ENCODE data around the gene TH.

The TH gene

DNA sequence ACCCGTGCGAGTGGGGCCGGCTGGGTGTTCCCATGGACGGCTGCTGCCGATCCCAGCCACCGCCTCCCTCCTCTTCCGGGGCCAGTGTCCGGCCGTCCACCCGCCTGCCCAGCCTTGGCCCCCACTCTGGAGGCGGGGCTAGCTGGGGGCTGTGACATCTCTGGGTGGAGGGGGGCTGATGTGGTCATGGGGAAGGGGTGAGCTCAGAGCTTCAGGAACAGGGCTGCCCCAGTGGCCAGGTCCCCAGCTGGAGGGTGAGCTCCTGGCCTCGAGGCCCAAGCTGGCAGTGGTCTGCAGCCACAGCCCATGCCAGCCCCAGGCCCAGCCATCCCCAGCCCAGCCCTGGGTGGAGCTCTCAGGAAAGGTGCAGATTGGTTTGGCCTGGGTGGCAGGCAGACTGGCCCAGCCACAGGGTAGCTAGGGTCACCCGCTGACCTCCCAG, 13.3 kb downstream of the TH start:
- DNase-seq = no peak

DNA sequence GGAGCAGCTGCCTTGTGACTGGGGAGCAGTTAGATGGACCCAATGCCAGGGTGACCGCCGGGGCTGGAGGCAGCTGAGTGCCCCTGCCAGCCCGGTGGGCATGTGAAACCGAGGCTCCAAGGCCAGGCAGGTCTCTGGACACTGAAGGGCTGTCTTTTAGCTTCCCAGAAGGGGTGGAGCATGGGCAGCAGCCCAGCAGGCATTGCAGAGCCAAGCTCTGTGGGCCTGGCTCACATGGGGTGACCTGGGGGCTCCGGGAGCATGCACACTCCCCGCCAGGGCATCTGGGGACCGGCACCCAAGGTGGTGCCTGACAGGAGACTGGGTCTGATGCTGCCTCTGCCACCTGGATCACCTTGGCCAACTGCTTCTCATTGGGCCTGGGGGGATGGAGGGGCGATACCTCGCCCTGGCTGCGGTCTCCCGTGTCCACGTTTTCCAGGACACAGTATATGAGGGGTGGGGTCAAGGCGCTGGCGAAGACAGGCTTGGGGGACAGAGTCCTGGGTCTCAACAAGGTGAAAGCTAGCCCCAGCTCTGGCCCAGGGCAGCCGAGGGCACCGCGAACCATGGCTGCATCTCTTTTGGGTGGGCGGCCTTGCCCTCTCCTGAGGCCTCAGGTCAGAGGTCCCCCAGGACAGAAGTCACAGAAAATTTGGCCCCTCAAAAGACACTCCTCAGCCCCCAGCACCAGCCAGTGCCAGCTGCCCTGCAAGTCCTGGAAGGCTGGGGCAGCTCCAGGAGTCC, 14.1 kb downstream of the TH start:
- no peak for DNase-seq

DNA sequence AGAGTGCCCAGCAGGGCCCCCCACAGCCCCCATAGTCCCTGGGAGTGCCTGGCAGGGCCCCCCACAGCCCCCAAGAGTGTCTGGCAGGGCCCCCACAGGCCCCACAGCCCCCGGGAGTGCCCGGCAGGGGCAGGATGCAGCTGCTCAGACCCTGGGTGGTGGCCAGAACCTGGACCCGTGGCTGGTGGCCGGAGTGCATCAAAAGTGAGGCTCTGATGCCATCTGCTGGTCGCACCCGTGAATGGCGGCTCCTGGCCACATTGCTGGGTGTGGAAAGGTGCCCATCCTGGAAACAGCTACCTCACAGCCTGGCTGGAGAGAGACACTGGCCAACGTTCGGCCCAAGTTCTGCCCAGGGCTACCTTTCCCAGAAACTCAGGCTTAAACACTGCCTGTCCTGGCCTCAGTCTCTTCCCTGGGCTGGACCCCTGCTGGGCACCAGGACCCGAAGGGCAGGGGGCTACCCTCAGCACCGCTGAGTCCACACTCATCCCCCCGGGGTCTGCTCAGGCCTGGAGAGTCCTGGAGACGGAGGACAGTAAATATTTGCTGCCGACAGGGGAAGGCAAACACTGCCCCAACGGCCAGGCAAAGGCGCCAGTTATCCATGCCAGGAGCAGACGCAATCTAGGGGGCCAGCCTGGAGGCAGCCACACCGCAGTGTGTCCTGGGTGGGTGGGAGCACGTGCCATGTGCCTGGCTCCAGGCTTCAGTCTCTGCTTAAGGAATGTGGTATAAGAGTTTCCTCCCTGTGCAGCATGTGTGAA, 15.0 kb downstream of the TH start:
- peak; percentile 16 for DNase-seq

DNA sequence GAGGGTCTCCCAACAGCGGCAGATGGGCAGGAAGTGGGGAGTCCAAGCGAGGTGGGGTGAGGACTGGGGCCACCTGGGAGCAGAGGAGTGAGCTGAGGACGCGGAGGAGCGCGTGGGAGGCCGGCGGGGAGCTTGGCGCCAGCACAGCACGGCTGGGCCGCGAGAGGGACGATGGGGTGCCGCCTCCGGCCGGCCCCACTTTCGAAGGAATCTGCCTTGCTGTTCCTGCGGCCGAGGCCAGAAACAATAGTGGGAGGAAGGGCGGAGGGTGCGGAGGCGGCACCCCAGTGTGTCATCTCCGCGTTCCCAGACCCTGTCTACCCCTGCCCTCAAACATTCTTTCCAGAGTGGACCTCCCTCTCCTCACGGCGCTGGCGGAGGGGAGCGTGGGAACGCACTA, 16.1 kb downstream of the TH start:
- no peak for DNase-seq

DNA sequence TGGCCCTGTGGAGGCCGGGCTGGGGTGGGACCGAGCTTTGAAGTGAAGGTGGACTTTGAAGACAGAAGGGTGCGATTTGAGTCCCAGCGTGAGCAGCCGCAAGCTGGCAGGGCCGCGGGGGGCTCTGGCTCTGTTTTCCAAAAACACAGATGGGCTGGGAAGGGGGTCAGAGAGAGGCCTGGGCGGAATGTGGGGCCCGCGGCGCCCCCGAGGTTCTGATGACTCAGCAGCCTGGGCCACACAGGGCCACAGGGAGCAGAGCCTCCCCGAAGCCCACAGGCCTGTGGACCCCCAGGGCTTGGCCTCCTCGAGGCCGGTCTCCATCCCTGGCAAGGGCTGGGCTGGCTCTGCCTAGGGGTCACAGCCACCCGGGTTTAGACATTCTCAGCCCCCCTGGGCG, 16.7 kb downstream of the TH start:
- DNase-seq = no peak

DNA sequence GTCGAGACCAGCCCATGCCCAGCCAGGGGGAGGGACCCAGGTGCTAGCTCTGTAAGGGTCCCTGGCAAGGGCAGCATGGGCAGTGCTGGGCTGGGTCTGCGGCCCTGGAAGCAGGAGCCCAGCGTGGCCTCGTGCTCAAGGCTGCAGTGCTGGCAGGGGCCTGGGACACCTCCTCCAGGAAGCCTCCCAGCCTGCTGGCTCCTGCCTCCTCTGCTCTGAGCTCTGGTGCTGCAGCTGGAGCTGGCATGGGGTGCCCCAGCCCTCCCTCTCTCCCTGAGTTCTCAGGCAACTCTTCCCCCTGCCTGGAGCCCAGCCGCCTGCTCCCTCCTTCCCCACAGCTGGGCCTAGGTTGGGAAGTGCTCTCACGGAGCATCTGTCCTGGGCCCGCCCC, 17.4 kb downstream of the TH start:
- DNase-seq = no peak

DNA sequence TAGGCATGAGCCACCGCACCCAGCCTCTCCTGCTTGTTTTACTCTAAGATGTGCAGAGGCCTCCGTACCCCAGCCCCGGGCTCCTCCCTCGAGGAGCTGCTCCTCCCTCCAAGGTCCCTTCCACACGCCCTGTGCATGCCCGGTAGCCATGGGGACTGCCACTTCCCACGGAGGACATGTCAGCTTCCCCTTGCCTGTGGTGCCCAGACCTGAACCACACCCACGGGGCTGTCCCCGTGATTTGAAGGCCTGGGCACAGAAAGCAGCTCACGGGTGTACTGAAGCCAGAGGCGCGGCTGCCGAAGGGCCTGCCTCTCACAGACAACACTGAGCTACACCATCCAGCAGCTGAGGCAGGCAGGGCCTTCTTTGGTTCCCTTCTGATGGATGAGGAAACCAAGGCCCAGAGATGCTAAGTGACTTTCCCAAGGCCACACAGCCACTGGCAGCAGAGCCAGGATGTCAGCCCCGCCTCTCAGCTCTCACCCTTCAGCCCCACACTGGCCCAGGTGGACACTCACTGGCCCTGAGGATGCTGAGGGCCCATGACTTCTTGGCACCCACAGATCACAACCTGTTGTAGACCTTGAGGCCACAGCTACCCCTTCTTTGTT, 17.9 kb downstream of the TH start:
- DNase-seq = no peak

DNA sequence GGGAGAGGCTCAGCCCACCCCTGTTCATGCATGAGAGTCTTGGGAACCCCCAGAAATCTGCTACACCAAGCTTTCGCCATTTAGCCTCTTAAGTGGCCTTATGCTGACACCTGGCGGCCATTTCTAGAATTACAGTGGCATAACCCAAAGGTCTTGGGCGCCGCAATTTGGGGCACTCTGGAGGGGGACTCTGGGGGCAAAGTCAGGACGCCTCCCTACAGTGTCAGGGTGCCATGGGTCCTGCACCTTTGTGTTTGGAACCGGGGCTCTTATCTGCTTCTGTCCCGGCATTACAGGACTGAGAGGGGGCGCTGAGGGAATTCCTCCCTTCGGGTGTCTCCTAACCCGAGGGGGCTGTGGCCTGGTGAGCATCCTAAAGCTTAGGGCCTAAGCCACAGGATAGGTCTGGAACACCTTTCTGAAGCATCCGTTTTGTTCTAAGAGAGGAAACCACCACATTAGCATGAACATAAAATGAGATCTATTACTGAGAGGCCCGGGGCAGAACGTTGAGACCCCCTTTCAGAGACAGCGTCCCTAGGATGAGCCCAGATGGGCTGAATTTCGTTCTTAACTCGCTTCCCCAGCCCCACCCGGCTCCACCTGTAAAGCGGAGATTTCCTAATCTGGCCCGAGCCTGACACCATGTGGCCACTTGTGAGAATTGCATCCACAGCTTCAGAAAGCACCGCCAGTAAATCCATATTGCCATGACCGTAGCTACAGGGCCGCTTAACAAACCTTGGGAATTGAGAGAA, 19.9 kb downstream of the TH start:
- DNase-seq = peak; percentile 72

DNA sequence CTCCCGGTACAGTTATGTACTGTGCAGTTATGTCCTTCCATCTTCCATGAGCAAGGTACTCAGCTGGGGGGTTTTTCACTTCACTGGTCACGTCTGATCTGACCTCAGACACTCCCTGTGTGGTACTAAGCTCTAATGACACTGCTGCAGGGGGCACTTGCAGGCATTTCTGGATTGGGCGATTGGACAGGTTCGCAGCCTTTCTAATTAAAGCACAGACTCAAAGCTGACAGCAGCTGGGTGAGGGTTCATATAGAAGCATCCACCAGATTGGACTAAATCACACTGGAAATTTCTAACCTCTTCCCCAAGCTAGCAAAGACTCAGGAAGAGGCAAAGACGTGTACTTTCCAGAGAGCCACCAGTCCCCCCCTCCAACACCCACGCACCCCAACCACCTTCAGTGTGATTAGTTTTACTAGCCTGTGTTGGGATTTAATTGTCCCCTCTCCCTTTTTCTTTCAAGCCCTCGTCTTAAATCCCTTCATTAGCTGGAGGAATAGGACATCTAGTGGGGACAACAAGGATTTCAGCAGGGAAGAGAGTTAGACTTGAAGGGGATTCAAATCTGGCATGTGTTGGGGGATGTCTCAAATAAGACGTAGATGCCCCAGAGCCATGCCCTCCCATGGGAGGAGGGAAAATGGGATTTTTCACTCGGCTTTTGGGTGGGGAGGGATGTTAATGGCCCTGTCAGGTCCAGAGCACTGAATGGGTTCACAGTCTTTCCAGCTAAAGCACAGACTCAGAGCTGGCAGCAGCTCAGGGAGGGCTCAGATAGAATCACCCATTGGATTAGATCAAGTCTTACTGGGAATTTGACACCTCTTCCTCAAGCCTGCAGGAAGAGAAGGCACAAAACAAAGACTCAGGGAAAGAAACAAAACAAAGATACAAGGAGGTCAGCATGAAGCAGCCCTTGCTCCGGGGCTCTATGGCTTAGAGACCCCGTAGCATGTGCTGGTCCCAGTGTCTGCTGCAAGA, 21.5 kb downstream of the TH start:
- no peak for DNase-seq

DNA sequence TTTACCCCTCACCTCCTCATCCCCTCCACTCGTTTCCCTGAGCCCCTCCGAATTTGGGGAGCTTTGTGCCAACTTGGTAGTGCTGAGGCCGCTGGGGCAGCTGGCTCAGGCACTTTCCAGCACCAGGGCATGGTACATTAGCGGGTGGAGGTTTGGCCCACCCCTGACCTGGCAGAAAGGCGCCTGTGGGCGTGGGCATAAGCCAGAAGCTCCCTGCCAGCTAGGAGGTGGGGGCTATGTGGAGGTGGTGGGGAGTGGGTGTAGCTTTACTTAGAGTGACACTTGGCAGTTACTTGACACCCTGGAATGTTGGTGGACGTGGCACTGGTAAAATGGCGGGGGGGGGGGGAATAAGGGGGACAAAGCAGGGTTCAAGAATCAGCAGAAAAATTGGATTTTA, 22.2 kb downstream of the TH start:
- no peak for DNase-seq

DNA sequence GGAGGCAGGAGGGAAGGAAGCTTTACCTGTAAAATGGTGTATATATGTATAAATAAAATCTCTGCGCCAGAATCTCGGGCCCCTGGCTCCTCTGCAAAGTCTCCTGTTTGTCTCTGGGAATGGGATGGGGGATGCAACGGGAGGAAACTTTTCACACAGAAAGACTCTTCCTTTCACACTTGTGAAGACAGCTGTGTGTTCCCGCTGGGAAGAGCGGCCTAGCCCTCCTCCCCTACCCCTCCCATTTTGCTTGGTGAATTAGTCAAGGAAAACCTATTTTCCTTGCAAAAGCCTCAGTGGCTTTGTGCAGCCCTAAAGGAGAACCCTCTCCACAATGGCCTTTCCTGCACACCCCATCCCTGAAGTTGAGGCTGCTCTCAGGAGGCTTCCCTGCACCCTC, 23.0 kb downstream of the TH start:
- no peak for DNase-seq

DNA sequence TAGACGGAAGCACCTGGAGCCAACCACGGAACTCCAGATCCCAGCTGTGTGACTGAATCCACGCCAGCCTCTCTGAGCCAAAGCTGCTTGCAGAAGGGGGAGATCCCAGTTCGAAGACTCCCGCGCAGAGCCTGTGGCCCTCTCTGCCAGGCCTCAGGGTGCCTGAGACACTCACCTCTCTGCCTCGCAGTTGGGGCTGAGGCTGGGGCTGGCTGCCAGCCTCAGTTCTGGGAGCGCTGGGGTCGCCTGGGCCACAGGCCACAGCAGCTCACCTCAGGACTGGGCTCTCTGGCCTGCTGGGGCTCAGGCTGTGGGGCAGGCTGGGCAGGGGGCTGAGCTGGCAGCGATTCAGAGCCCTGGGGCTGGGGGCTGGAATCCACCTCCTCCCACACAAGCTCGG, 24.2 kb downstream of the TH start:
- DNase-seq = no peak

DNA sequence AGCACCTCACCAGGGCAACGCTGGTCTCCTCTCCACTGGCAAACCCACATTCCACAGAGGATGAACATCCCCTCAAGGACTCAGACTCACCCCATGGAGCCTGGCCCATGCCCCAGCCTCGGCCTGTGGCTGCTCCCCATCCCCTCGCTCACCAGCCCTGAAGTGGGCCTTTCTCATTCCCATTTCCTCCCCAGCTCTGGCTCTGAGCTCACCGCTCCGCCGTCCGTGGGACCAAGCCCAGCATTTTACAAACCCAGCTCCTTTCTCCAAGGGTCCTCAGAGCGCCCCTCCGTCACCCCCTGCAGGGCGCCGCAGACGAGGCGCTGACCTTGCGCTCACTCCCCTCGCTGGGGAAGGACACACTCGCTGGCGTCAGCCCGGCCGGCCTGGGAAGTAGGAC, 25.6 kb downstream of the TH start:
- DNase-seq = no peak

DNA sequence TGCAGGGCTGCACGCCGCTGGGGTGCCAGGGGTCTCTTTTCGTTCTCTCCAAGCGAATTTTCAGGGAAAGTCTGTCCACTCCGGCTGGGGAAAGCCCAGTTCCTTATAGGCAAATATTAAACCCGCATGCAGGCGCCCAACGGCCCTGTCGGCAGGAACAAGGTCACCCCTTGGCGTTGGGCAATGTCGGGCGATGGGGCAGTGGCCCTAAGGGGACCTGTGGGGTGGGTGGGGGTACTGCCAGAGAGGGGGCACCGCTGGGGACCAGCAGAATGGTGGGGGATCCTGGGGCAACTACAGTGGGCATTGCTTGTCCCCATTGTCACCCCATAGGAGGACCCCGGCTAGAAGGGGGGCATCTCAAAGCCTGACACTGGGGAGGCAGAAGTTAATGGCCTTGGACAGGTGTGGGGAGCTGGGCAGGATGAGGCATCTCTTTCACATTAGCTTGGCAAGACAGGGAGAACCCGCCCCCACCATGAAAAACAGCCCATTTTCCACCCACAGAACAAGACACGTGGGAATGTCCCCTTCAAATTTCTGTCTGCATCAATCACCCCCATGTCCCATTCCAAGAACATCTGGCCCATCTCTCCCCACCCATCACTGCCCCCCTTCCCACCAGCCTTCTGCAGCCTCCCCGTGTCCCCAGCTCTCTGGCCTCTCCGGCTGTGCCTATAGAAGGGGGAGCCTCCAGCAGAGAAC, 26.9 kb downstream of the TH start:
- DNase-seq = no peak

DNA sequence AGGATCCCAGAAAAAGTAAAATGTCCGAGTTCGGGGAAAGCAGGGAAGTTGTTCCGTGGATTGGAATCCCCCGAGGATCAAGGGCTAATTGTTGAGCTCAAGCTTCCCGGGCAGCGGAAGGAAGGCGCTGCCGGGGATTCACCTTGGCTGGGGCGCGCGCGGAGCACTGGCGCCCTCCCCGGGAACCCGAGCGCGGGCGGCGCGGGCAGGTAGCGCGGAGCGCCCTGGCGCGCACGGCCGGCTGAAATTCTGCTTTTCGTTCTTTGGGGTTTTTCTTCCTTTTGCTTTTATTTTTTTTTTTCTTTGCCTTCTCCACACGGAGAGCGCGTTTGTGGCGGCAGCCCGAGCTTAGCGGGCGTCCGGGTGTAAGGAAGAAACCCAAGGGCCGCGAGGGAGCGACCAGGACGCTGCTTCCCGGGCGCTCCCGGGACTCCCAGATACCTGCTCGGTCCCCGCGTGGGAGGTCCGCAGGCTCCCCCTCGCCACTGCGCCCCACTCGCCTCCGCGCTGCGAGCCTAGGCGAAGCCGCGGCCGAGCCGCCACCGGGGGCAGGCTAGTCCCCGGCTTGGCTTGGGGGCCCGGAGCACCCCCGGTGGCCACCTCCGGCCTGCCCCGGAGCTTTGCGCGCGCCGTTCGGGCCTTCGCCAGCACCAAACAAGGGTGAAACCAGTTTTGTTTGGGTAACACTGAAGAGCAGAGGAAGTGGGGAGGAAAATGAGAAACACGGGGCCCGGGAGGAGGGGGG, 27.6 kb downstream of the TH start:
- DNase-seq = no peak

DNA sequence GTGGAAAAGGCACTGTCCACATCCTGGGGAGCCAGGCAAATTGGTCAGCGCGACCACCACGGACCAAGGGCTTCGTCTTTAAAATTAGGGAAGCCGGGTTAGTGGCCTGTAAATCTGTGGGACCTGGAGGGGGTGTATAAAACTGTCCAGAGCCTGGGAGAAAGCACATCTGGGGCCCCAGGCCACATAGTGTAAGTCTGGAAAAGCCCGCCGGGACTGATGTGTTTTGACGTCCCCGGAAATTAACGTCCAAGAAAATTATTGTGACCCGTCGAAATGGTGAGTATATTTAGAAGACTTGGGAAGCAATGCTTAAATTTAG, 28.2 kb downstream of the TH start:
- DNase-seq = no peak

DNA sequence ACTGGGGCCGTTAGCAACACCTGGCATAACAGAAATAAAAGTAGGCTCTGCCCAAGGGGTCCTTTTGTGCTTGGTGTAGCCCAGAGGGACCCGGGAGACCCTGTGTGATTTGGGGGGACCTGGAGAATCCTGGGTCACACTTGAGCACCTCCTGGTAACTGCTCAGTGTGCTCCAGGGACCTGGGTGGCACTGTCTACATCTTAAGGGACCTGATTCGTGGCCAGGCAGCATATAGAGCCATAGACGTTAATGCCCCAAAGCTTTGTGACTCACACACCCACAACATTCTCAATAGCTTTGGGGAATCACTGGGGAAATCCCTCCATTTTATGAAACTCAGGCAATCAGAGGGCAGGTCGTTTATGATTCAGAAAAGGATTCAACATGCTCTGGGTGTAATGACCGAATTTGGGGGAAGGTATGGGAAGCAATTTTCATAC, 28.8 kb downstream of the TH start:
- DNase-seq = no peak

DNA sequence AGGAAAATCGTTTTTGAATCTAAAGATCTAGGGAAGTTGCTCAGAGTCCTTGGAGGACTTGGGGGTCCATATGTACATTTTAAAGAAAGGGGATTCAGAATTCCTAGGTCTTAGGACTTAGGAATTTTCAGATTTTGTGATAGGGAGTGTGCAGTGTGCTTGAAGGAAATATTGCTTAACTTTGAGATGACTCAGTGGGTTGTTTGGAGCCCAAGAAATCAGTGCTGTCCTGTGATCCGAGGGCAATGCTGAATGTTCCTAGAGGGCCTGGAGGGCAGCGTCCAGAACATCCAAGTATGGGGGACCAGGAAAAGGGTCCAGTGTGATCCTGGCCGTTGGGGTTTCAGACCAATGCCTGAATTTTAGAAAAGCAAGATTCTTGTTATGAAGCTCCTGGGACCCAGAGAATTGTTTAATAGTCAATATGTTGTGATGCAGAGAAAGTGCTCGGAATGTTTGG, 29.3 kb downstream of the TH start:
- no peak for DNase-seq

DNA sequence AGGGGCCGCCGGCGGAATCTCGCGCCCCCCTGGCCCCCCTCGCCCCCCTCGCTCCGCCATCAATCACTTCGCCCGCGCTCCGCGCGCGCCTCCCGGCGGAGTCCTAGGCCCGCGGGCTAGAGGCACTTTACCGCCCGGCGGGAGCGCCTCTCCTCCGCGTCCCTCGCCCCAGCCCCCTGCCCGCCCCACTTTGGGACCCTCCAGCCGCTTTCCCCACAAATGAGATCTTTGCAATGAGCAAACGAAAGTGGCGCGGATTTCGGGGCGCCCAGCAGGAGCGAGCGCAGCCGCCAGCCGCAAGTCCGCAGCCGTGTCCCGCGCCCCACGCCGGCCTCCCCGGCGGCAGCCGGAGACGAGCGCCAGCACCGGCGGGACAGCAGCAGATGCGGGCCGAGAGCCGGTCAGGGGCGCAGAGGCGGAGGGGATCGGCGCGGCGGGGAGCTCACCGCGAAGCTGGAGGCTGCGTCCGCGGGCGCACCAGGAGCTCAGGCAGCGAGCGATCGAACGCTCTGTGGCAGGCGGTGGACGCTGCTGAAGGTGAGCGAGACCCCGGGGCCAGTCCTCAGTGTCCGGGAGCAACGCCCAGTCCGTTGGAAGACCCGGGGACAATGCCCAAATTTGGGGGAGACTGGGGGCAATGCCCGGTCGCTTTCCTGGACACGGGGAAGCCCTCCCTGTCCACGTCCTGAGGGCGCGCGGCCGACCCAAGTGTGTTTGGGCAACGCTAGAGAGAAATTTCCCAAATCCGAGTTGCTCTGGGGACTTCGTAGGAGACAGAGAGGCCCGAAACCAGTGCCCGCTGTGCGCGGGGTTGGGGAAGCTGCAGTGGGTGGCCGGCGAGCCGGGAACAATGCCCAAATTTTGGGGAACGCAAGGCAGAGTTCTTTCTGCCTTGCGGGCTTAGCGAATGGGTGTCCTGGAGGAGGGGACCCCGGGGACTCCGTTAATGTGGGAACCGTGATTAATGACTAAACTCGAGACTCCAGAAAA, 30.9 kb downstream of the TH start:
- no peak for DNase-seq

Measured in central memory CD4-positive, alpha-beta T cell (primary cell).